Measurements from ENCODE around the gene CAMTA1. TPM values are rescaled to one million over a fixed set of nuclear protein-coding genes. Genes with fewer than 3 reads are reported as not detected.
"Not testable (repeated sequence)": the region's sequence is repeated elsewhere in the genome, so short reads cannot be mapped to it uniquely, and the experiment has no call there.

Gene CAMTA1
- polyA plus RNA-seq, 1 donor from 2014 or later, result 162 TPM

DNA sequence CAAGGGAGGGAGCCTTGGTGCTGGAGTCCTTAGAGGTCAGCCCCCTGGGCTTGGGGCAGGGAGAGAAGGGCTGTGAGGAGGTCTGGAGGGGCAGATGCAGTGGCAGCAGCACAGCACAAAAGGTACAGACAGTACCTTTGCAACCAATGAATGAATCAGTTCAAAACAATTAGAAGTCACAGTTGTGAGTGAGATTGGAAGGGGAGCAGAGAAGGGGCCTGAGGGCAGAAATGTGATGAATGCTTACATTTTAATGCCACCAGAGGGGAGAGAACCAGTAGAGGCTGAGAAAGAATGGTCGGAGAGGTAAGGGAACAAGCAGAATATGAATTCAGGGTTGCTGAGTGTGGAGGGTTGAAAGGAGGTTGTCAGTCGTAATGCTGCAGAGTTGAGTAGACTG lies 24.2 kb downstream of the CAMTA1 start:
- Histone ChIP-seq H3K9me3 (ENCODE audit: low read length) (no peaks in the 10 kb centered on the region), H3K9me2 (ENCODE audit: insufficient read depth, low read length) (no peaks in the 10 kb centered on the region), H3K27me3 (ENCODE audit: insufficient read depth, low read depth, low read length) (no peaks in the 10 kb centered on the region), H3F3A (ENCODE audit: insufficient read depth, low read length, poor library complexity, severe bottlenecking) (no peaks in the 10 kb centered on the region), H3K36me3 (ENCODE audit: insufficient read depth, low read length) (no peaks in the 10 kb centered on the region), H2AFZ (ENCODE audit: low read depth, low read length) (no peak overlapping the region), H3K4me2 (ENCODE audit: low read length) (no peak overlapping the region), H3K9ac (ENCODE audit: low read length) (no peak overlapping the region), H3K79me2 (replicated peaks; ENCODE audit: insufficient read depth, low read length) (peaks cover 41% of the 10 kb centered on the region), H3K27ac (ENCODE audit: low read length) (no peak overlapping the region), H3K4me3 (ENCODE audit: low read length) (no peak overlapping the region), H4K20me1 (ENCODE audit: insufficient read depth) (no peaks in the 10 kb centered on the region)
- TF ChIP-seq TAF1 (IDR thresholded peaks at IDR 0.05; ENCODE audit: low read depth) (no peak), EZH2 (IDR thresholded peaks at IDR 0.05; ENCODE audit: borderline replicate concordance, insufficient read depth, low read length, poor library complexity, severe bottlenecking) (no peak), POLR2AphosphoS5 (IDR thresholded peaks at IDR 0.05) (no peak), RAD21 (conservative IDR thresholded peaks at IDR 0.05) (no peak), SMC3 (conservative IDR thresholded peaks at IDR 0.05; ENCODE audit: poor library complexity) (no peak)
- TF ChIP-seq, protein P1, sequence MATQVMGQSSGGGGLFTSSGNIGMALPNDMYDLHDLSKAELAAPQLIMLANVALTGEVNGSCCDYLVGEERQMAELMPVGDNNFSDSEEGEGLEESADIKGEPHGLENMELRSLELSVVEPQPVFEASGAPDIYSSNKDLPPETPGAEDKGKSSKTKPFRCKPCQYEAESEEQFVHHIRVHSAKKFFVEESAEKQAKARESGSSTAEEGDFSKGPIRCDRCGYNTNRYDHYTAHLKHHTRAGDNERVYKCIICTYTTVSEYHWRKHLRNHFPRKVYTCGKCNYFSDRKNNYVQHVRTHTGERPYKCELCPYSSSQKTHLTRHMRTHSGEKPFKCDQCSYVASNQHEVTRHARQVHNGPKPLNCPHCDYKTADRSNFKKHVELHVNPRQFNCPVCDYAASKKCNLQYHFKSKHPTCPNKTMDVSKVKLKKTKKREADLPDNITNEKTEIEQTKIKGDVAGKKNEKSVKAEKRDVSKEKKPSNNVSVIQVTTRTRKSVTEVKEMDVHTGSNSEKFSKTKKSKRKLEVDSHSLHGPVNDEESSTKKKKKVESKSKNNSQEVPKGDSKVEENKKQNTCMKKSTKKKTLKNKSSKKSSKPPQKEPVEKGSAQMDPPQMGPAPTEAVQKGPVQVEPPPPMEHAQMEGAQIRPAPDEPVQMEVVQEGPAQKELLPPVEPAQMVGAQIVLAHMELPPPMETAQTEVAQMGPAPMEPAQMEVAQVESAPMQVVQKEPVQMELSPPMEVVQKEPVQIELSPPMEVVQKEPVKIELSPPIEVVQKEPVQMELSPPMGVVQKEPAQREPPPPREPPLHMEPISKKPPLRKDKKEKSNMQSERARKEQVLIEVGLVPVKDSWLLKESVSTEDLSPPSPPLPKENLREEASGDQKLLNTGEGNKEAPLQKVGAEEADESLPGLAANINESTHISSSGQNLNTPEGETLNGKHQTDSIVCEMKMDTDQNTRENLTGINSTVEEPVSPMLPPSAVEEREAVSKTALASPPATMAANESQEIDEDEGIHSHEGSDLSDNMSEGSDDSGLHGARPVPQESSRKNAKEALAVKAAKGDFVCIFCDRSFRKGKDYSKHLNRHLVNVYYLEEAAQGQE (IDR thresholded peaks at IDR 0.05; ENCODE audit: borderline replicate concordance), result no peak
- TF ChIP-seq, protein P2, sequence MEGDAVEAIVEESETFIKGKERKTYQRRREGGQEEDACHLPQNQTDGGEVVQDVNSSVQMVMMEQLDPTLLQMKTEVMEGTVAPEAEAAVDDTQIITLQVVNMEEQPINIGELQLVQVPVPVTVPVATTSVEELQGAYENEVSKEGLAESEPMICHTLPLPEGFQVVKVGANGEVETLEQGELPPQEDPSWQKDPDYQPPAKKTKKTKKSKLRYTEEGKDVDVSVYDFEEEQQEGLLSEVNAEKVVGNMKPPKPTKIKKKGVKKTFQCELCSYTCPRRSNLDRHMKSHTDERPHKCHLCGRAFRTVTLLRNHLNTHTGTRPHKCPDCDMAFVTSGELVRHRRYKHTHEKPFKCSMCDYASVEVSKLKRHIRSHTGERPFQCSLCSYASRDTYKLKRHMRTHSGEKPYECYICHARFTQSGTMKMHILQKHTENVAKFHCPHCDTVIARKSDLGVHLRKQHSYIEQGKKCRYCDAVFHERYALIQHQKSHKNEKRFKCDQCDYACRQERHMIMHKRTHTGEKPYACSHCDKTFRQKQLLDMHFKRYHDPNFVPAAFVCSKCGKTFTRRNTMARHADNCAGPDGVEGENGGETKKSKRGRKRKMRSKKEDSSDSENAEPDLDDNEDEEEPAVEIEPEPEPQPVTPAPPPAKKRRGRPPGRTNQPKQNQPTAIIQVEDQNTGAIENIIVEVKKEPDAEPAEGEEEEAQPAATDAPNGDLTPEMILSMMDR (IDR thresholded peaks at IDR 0.05; ENCODE audit: poor library complexity, severe bottlenecking), result no peak

DNA sequence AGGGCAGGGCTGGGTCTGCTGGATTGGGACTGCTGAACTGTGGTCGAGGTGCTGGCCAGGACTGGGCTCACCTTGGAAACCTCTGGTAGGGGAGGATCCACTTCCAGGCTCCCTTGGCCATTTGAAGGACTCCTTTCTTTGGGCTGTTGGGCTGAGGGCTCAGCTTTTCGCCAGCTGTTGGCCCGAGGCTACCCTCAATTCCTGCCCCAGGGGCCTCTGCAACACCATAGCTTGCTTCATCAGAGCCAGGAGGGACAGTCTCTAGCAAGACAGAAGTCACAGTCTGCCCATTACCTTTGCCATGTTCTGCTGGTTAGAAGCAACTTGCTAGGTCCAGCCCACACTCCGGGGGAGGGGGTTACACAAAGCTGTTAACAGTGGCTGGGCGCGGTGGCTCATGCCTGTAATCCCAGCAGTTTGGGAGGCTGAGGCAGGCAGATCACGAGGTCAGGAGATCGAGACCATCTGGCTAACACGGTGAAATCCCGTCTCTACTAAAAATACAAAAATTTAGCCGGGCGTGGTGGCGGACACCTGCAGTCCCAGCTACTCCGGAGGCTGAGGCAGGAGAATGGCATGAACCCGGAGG lies 25.0 kb downstream of the CAMTA1 start:
- H3F3A ChIP-seq (ENCODE audit: insufficient read depth, low read length, poor library complexity, severe bottlenecking); H3K9me2 ChIP-seq (ENCODE audit: insufficient read depth, low read length); H3K27ac ChIP-seq (ENCODE audit: low read length); H3K4me3 ChIP-seq (ENCODE audit: low read length); H2AFZ ChIP-seq (ENCODE audit: low read depth, low read length); H3K9me3 ChIP-seq (ENCODE audit: low read length); H4K20me1 ChIP-seq (ENCODE audit: insufficient read depth); H3K9ac ChIP-seq (ENCODE audit: low read length); H3K36me3 ChIP-seq (ENCODE audit: insufficient read depth, low read length); H3K27me3 ChIP-seq (ENCODE audit: insufficient read depth, low read depth, low read length); H3K4me2 ChIP-seq (ENCODE audit: low read length): not testable (repeated sequence)
- peaks cover 38% of the 10 kb centered on the region for H3K79me2 ChIP-seq (replicated peaks; ENCODE audit: insufficient read depth, low read length)

DNA sequence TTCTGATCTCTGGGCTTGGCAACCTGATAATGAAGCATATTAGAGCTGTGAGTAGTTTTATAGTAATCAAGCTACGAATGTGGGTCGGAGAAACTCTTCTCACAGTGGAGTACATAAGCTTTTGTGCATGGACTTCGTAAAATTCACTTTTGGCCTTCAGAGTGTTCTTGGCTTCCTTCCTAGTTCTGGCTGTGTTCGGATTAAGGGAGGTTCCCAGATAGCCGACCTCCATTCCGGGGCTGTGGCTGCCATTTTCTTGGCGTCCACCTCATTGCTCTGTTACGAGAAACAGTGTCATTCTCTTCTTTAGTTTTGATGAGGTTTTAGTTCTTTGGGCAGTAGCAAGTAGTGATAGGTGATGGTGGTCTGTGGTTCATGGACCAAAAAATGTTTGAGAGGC lies 26.3 kb downstream of the CAMTA1 start:
- Histone ChIP-seq H3K79me2 (replicated peaks; ENCODE audit: insufficient read depth, low read length) (peaks cover 33% of the 10 kb centered on the region), H3F3A (ENCODE audit: insufficient read depth, low read length, poor library complexity, severe bottlenecking) (no peaks in the 10 kb centered on the region), H3K27ac (ENCODE audit: low read length) (no peak overlapping the region), H2AFZ (ENCODE audit: low read depth, low read length) (no peak overlapping the region), H3K4me2 (ENCODE audit: low read length) (no peak overlapping the region), H3K9ac (ENCODE audit: low read length) (no peak overlapping the region), H3K9me3 (ENCODE audit: low read length) (no peaks in the 10 kb centered on the region), H4K20me1 (ENCODE audit: insufficient read depth) (no peaks in the 10 kb centered on the region), H3K27me3 (ENCODE audit: insufficient read depth, low read depth, low read length) (no peaks in the 10 kb centered on the region), H3K4me3 (ENCODE audit: low read length) (no peak overlapping the region), H3K9me2 (ENCODE audit: insufficient read depth, low read length) (no peaks in the 10 kb centered on the region), H3K36me3 (ENCODE audit: insufficient read depth, low read length) (no peaks in the 10 kb centered on the region)
- no peak for TF ChIP-seq POLR2AphosphoS5 (IDR thresholded peaks at IDR 0.05)
- TF ChIP-seq SMC3 (conservative IDR thresholded peaks at IDR 0.05; ENCODE audit: poor library complexity), result no peak

All from neural cell (in vitro differentiated cells).